K562 (cell line): ENCODE results near the gene ZNF805. TPM values are rescaled to one million over a fixed set of nuclear protein-coding genes. Genes with fewer than 3 reads are reported as not detected.

Experiments used
- ATAC-seq: fragments of 200-7000 bp; cut with Tn5 transposase; 3 replicates; pipeline ENCODE4 v1.9.1; 2020; ENCODE audit warnings: moderate library complexity
- BruUV-seq: library from RNA; stranded (reverse); fragments of 400-500 nt; replicated peaks from 2 replicates; lab custom pipeline; 2021; lab: Mats Ljungman, UMichigan
- CTCF ChIA-PET: fragments of 300-600 bp; formaldehyde crosslinking; extraction: SDS; loops from one replicate; lab custom pipeline; 2021; ENCODE audit warnings: low intra/inter-chr PET ratio; lab: Yijun Ruan, JAX
- POLR2A ChIA-PET: fragments of 300-600, 350-650 bp; sonication (Branson Sonifier 250); formaldehyde crosslinking; extraction: SDS; loops from one replicate; lab custom pipeline; 2021; ENCODE audit warnings: antibody characterized with exemption, inconsistent platforms; lab: Yijun Ruan, JAX
- DNase-seq, 4 experiments: peaks; one replicate each; pipeline versions ENCODE4 v3.0.0 to v3.0.0-alpha.2; 2011 to 2018; ENCODE audit warnings: low spot score in 3 of 4, mixed read lengths in 3 of 4; ENCODE audit errors: extremely low read depth in 1 of 4
- FAIRE-seq: peaks from 2 replicates; lab custom pipeline; 2011; peaks lifted over from hg19 to GRCh38; lab: Jason Lieb, UNC
- H2AFZ ChIP-seq: 2 replicates; pipeline ENCODE4 v1.6.0; 2011; ENCODE audit warnings: low read depth, low read length, control low read depth, inconsistent platforms
- H3K27ac ChIP-seq: fragments of 200-600 bp; 3 replicates; pipeline ENCODE4 v1.8.0; 2011; ENCODE audit warnings: low read depth, mild to moderate bottlenecking, control low read depth, inconsistent platforms, low read length, moderate library complexity, mixed read lengths; ENCODE audit errors: extremely low read depth
- H3K27me3 ChIP-seq, 2 experiments: fragments of 300-600 bp in 1 of 2; 2 replicates in 1 of 2; 3 replicates in 1 of 2; pipeline versions ENCODE4 v1.6.0 to v1.8.0; 2011; ENCODE audit warnings: inconsistent platforms in 2 of 2, low read length in 2 of 2, mild to moderate bottlenecking in 1 of 2, mixed read lengths in 1 of 2, moderate library complexity in 1 of 2; ENCODE audit not compliant: control insufficient read depth in 2 of 2, insufficient read depth in 2 of 2
- H3K36me3 ChIP-seq: fragments of 300-600 bp; 3 replicates; pipeline ENCODE4 v1.8.0; 2011; ENCODE audit warnings: mild to moderate bottlenecking, low read length, inconsistent platforms; ENCODE audit not compliant: control insufficient read depth, insufficient read depth
- H3K4me1 ChIP-seq, 2 experiments: fragments of 200-600 bp in 1 of 2; replicated peaks in 1 of 2; 2 replicates in 1 of 2; 3 replicates in 1 of 2; pipeline versions ENCODE4 v1.5.1 to v1.8.0; 2011; ENCODE audit warnings: inconsistent platforms in 2 of 2, low read length in 2 of 2, mild to moderate bottlenecking in 1 of 2, mixed read lengths in 1 of 2, moderate library complexity in 1 of 2; ENCODE audit not compliant: control insufficient read depth in 2 of 2, insufficient read depth in 2 of 2
- H3K4me2 ChIP-seq: 2 replicates; pipeline ENCODE4 v1.6.1; 2011; ENCODE audit warnings: low read length, control low read depth, inconsistent platforms, mixed read lengths; ENCODE audit not compliant: insufficient read depth
- H3K4me3 ChIP-seq: fragments of 200-600 bp; sonication (generic), shearing (Covaris generic); 2 replicates; pipeline ENCODE4 v1.5.1; 2016; ENCODE audit warnings: control low read depth, inconsistent platforms
- H3K79me2 ChIP-seq: fragments of 200-600 bp; 3 replicates; pipeline ENCODE4 v1.8.0; 2011; ENCODE audit warnings: low read length, inconsistent platforms; ENCODE audit not compliant: control insufficient read depth, insufficient read depth
- H3K9ac ChIP-seq, 2 experiments: 2 replicates each; pipeline versions ENCODE4 v1.6.0 to v1.6.1; 2011; ENCODE audit warnings: low read depth in 2 of 2, low read length in 2 of 2, control low read depth in 1 of 2, inconsistent platforms in 1 of 2, mild to moderate bottlenecking in 1 of 2, mixed read lengths in 1 of 2; ENCODE audit not compliant: insufficient read depth in 1 of 2
- H3K9me1 ChIP-seq: one replicate; pipeline ENCODE4 v1.6.0; 2011; ENCODE audit warnings: inconsistent platforms, mild to moderate bottlenecking, low read length, moderate library complexity; ENCODE audit not compliant: control insufficient read depth, insufficient read depth
- H3K9me3 ChIP-seq: replicated peaks from 2 replicates; pipeline ENCODE4 v1.5.1; 2011; ENCODE audit warnings: low read depth, low read length, inconsistent platforms; ENCODE audit not compliant: control insufficient read depth, insufficient read depth
- H4K20me1 ChIP-seq: replicated peaks from 2 replicates; pipeline ENCODE4 v1.6.1; 2011; ENCODE audit warnings: low read length, inconsistent platforms, mixed read lengths; ENCODE audit not compliant: control insufficient read depth, insufficient read depth
- C11orf30 ChIP-seq: fragments of 450-650 bp; IDR thresholded peaks from 2 replicates; pipeline ENCODE4 v1.6.1; 2016; ENCODE audit warnings: low read depth, mild to moderate bottlenecking
- MAFF ChIP-seq: IDR thresholded peaks from 2 replicates; pipeline ENCODE4 v1.6.1; 2012; ENCODE audit warnings: low read length, improper control_type of control experiment
- MAFG ChIP-seq: fragments of 450-650 bp; conservative IDR thresholded peaks from 2 replicates; pipeline ENCODE4 v1.6.1; 2016; ENCODE audit warnings: missing genetic modification characterization, missing compliant biosample characterization
- MAFK ChIP-seq: IDR thresholded peaks from 2 replicates; pipeline ENCODE4 v1.6.1; 2011; ENCODE audit warnings: low read length, improper control_type of control experiment
- ZNF121 ChIP-seq: sonication (generic); formaldehyde crosslinking; conservative IDR thresholded peaks from 2 replicates; pipeline ENCODE4 v1.8.0; 2022; ENCODE audit warnings: missing genetic modification reagents
- ZNF316 ChIP-seq: fragments of 450-650 bp; IDR thresholded peaks from 2 replicates; pipeline ENCODE4 v1.6.1; 2016
- WGBS: fragments of 100-300 bp; shearing (Covaris generic); methylation state at CpG from one replicate; pipeline ENCODE4 v1.1.6; 2016; ENCODE audit warnings: low coverage, mixed read lengths; ENCODE audit not compliant: insufficient coverage; ENCODE audit errors: missing lambda C conversion rate; 5-methylcytosine and 5-hydroxymethylcytosine counted together
- in situ Hi-C: fragments of 300-500 bp; cut with MboI; formaldehyde crosslinking; loops from 4 replicates; pipeline ENCODE4 v1.15.0; 2018; ENCODE audit warnings: inconsistent platforms, mixed read lengths
- intact Hi-C: fragments of 100-400 bp; cut with micrococcal nuclease; formaldehyde crosslinking; loops from 2 replicates; pipeline ENCODE4 v1.14.2; 2022
- polyA plus RNA-seq, 8 experiments: library from polyadenylated mRNA; depleted of rRNA in 4 of 8; stranded (reverse) in 5 of 8; unstranded in 3 of 8; fragments of >200 nt; fragmentation: Nextera tagmentation in 2 of 8; fragmentation: Illumina TruSeq in 1 of 8; extraction: Ambion mirVana in 2 of 8; extraction: Trizol in 1 of 8; gene quantifications; 2 replicates each; pipeline versions ENCODE4 v1.2.1 to v1.2.3, GENCODE V29; 2011 to 2014; ENCODE audit warnings: inconsistent platforms in 1 of 8, missing spikeins in 1 of 8
- total RNA-seq, 7 experiments: library from RNA; depleted of rRNA in 6 of 7; stranded (reverse); fragments of >200 nt in 6 of 7; fragmentation: Illumina TruSeq in 2 of 7; extraction: Trizol in 2 of 7; gene quantifications; 2 replicates each; pipeline versions ENCODE4 v1.2.1 to v1.2.3, GENCODE V29; 2011 to 2021; ENCODE audit warnings: low replicate concordance in 1 of 7
- TF ChIP-seq, protein P1 (sequence below): IDR thresholded peaks from 2 replicates; pipeline ENCODE4 v1.6.1; 2016; ENCODE audit warnings: missing genetic modification characterization, missing compliant biosample characterization

ZNF805 gene
- total and polyA plus RNA-seq, 9 of the 15 experiments (the other 6 are each of a cell fraction or from before 2014, with no cell fraction given): 0.32 to 6.7 (median 3.9) TPM

DNA sequence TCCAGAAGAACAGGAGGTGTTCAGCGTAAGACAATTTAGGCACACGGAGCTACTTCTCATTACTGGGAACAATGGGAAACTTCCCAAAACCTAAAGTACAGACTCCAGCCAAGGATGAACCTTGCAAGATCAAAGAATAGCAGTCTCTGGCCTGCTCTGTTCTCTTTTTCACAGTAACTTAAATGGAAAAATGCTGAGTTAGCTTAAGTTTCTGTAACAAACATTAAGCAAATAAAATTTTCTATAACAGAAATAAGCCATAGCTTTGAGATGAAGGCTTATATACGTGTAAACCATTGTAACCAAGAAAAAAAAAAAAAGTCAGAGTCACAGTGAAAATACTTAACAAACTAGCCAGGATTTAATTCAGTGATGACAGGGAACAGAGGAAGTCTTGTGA, 21.6 kb downstream of the ZNF805 start:
- no TSS peak for BruUV-seq
- Histone ChIP-seq H3K4me1 (peaks cover 0 to 2% of the 10 kb centered on the region in 2 experiments; a peak in 1 of 5 replicates), H2AFZ (no peak overlapping the region), H3K36me3 (no peaks in the 10 kb centered on the region), H3K9me3 (no peaks in the 10 kb centered on the region), H3K4me3 (no peak overlapping the region), H3K27ac (no peak overlapping the region), H3K27me3 (no peaks in the 10 kb centered on the region), H3K9ac (no peak overlapping the region), H3K4me2 (no peak overlapping the region), H3K79me2 (no peaks in the 10 kb centered on the region), H3K9me1 (no peaks in the 10 kb centered on the region), H4K20me1 (no peaks in the 10 kb centered on the region)
- in situ Hi-C loops (no loop called here), intact Hi-C loops (no loop called here)
- DNase-seq: no peak
- ChIA-PET POLR2A (interaction anchor here (2.8 kb wide), 1 partner anchor 10 kb away, joined by 10 read pairs; no protein-coding TSS in a partner anchor), CTCF (no interaction called here)
- no peak for ATAC-seq
- TF ChIP-seq MAFG (tag) (peak; percentile 75), ZNF121 (CRISPR knock-in tag) (no peak), MAFK (peak; percentile 72), ZNF316 (peak; percentile 87), MAFF (peak; percentile 76), C11orf30 (peak; percentile 73)
- TF ChIP-seq, protein P1, sequence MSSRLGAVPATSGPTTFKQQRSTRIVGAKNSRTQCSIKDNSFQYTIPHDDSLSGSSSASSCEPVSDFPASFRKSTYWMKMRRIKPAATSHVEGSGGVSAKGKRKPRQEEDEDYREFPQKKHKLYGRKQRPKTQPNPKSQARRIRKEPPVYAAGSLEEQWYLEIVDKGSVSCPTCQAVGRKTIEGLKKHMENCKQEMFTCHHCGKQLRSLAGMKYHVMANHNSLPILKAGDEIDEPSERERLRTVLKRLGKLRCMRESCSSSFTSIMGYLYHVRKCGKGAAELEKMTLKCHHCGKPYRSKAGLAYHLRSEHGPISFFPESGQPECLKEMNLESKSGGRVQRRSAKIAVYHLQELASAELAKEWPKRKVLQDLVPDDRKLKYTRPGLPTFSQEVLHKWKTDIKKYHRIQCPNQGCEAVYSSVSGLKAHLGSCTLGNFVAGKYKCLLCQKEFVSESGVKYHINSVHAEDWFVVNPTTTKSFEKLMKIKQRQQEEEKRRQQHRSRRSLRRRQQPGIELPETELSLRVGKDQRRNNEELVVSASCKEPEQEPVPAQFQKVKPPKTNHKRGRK (tag): no peak
- WGBS: 72% methylated on average over 3 of the region's 3 CpGs
- no peak for FAIRE-seq
